ENCODE data around the gene SLC45A1.

Gene SLC45A1

GRCh38 chr1:8312235-8313218 is 5.4 kb upstream of the SLC45A1 start:
- no peak for DNase-seq

GRCh38 chr1:8313231-8313630 is 4.7 kb upstream of the SLC45A1 start:
- DNase-seq = no peak

GRCh38 chr1:8314346-8315280 is 3.3 kb upstream of the SLC45A1 start:
- peak; percentile 46 for DNase-seq

- DNase-seq = no peak
Observed at GRCh38 chr1:8315573-8316475, 2.1 kb upstream of the SLC45A1 start.

- no peak for DNase-seq
Observed at GRCh38 chr1:8318436-8318835, 522 bp downstream of the SLC45A1 start.

- DNase-seq = peak; percentile 4
Observed at GRCh38 chr1:8321612-8322011, 3.7 kb downstream of the SLC45A1 start.

GRCh38 chr1:8323706-8324105 is 5.8 kb downstream of the SLC45A1 start:
- DNase-seq = no peak

GRCh38 chr1:8324176-8324810 is 6.4 kb downstream of the SLC45A1 start:
- DNase-seq = no peak

- no peak for DNase-seq
Observed at GRCh38 chr1:8325771-8326170, 7.9 kb downstream of the SLC45A1 start.

- no peak for DNase-seq
Observed at GRCh38 chr1:8326265-8326664, 8.4 kb downstream of the SLC45A1 start.

GRCh38 chr1:8328271-8328670 is 10.4 kb downstream of the SLC45A1 start:
- no peak for DNase-seq

GRCh38 chr1:8329439-8329838 is 11.5 kb downstream of the SLC45A1 start:
- no peak for DNase-seq

GRCh38 chr1:8329858-8330257 is 11.9 kb downstream of the SLC45A1 start:
- DNase-seq = no peak

- DNase-seq = no peak
Observed at GRCh38 chr1:8330271-8331125, 12.6 kb downstream of the SLC45A1 start.

- no peak for DNase-seq
Observed at GRCh38 chr1:8332806-8333205, 14.9 kb downstream of the SLC45A1 start.

GRCh38 chr1:8333246-8333987 is 15.5 kb downstream of the SLC45A1 start:
- DNase-seq = no peak

GRCh38 chr1:8334106-8334851 is 16.4 kb downstream of the SLC45A1 start:
- DNase-seq = no peak

GRCh38 chr1:8335246-8335645 is 17.3 kb downstream of the SLC45A1 start:
- no peak for DNase-seq

- no peak for DNase-seq
Observed at GRCh38 chr1:8337776-8338525, 20.0 kb downstream of the SLC45A1 start.
